K562 (cell line): Measurements from ENCODE around the gene ILF2. TPM values are rescaled to one million over a fixed set of nuclear protein-coding genes. Genes with fewer than 3 reads are reported as not detected.

Source experiments
- ATAC-seq: fragments of 200-7000 bp; cut with Tn5 transposase; 3 replicates; pipeline ENCODE4 v1.9.1; 2020; ENCODE audit warnings: moderate library complexity
- BruUV-seq: library from RNA; stranded (reverse); fragments of 400-500 nt; replicated peaks from 2 replicates; lab custom pipeline; 2021; lab: Mats Ljungman, UMichigan
- CTCF ChIA-PET: fragments of 300-600 bp; formaldehyde crosslinking; extraction: SDS; loops from one replicate; lab custom pipeline; 2021; ENCODE audit warnings: low intra/inter-chr PET ratio; lab: Yijun Ruan, JAX
- POLR2A ChIA-PET: fragments of 300-600, 350-650 bp; sonication (Branson Sonifier 250); formaldehyde crosslinking; extraction: SDS; loops from one replicate; lab custom pipeline; 2021; ENCODE audit warnings: antibody characterized with exemption, inconsistent platforms; lab: Yijun Ruan, JAX
- DNase-seq, 4 experiments: peaks; one replicate each; pipeline versions ENCODE4 v3.0.0 to v3.0.0-alpha.2; 2011 to 2018; ENCODE audit warnings: low spot score in 3 of 4, mixed read lengths in 3 of 4; ENCODE audit errors: extremely low read depth in 1 of 4
- FAIRE-seq: peaks from 2 replicates; lab custom pipeline; 2011; peaks lifted over from hg19 to GRCh38; lab: Jason Lieb, UNC
- H2AFZ ChIP-seq: 2 replicates; pipeline ENCODE4 v1.6.0; 2011; ENCODE audit warnings: low read depth, low read length, control low read depth, inconsistent platforms
- H3K27ac ChIP-seq: fragments of 200-600 bp; 3 replicates; pipeline ENCODE4 v1.8.0; 2011; ENCODE audit warnings: low read depth, mild to moderate bottlenecking, control low read depth, inconsistent platforms, low read length, moderate library complexity, mixed read lengths; ENCODE audit errors: extremely low read depth
- H3K27me3 ChIP-seq, 2 experiments: fragments of 300-600 bp in 1 of 2; 2 replicates in 1 of 2; 3 replicates in 1 of 2; pipeline versions ENCODE4 v1.6.0 to v1.8.0; 2011; ENCODE audit warnings: inconsistent platforms in 2 of 2, low read length in 2 of 2, mild to moderate bottlenecking in 1 of 2, mixed read lengths in 1 of 2, moderate library complexity in 1 of 2; ENCODE audit not compliant: control insufficient read depth in 2 of 2, insufficient read depth in 2 of 2
- H3K36me3 ChIP-seq: fragments of 300-600 bp; 3 replicates; pipeline ENCODE4 v1.8.0; 2011; ENCODE audit warnings: mild to moderate bottlenecking, low read length, inconsistent platforms; ENCODE audit not compliant: control insufficient read depth, insufficient read depth
- H3K4me1 ChIP-seq, 2 experiments: fragments of 200-600 bp in 1 of 2; replicated peaks in 1 of 2; 2 replicates in 1 of 2; 3 replicates in 1 of 2; pipeline versions ENCODE4 v1.5.1 to v1.8.0; 2011; ENCODE audit warnings: inconsistent platforms in 2 of 2, low read length in 2 of 2, mild to moderate bottlenecking in 1 of 2, mixed read lengths in 1 of 2, moderate library complexity in 1 of 2; ENCODE audit not compliant: control insufficient read depth in 2 of 2, insufficient read depth in 2 of 2
- H3K4me2 ChIP-seq: 2 replicates; pipeline ENCODE4 v1.6.1; 2011; ENCODE audit warnings: low read length, control low read depth, inconsistent platforms, mixed read lengths; ENCODE audit not compliant: insufficient read depth
- H3K4me3 ChIP-seq: fragments of 200-600 bp; sonication (generic), shearing (Covaris generic); 2 replicates; pipeline ENCODE4 v1.5.1; 2016; ENCODE audit warnings: control low read depth, inconsistent platforms
- H3K79me2 ChIP-seq: fragments of 200-600 bp; 3 replicates; pipeline ENCODE4 v1.8.0; 2011; ENCODE audit warnings: low read length, inconsistent platforms; ENCODE audit not compliant: control insufficient read depth, insufficient read depth
- H3K9ac ChIP-seq, 2 experiments: 2 replicates each; pipeline versions ENCODE4 v1.6.0 to v1.6.1; 2011; ENCODE audit warnings: low read depth in 2 of 2, low read length in 2 of 2, control low read depth in 1 of 2, inconsistent platforms in 1 of 2, mild to moderate bottlenecking in 1 of 2, mixed read lengths in 1 of 2; ENCODE audit not compliant: insufficient read depth in 1 of 2
- H3K9me1 ChIP-seq: one replicate; pipeline ENCODE4 v1.6.0; 2011; ENCODE audit warnings: inconsistent platforms, mild to moderate bottlenecking, low read length, moderate library complexity; ENCODE audit not compliant: control insufficient read depth, insufficient read depth
- H3K9me3 ChIP-seq: replicated peaks from 2 replicates; pipeline ENCODE4 v1.5.1; 2011; ENCODE audit warnings: low read depth, low read length, inconsistent platforms; ENCODE audit not compliant: control insufficient read depth, insufficient read depth
- H4K20me1 ChIP-seq: replicated peaks from 2 replicates; pipeline ENCODE4 v1.6.1; 2011; ENCODE audit warnings: low read length, inconsistent platforms, mixed read lengths; ENCODE audit not compliant: control insufficient read depth, insufficient read depth
- BRF2 ChIP-seq: IDR thresholded peaks from 3 replicates; pipeline ENCODE4 v1.6.1; 2011; ENCODE audit warnings: borderline replicate concordance, mild to moderate bottlenecking; ENCODE audit not compliant: insufficient read length, insufficient read depth
- CXXC5 ChIP-seq: fragments of 250-450 bp; sonication (Bioruptor Pico); IDR thresholded peaks from 2 replicates; pipeline ENCODE4 v1.8.0; 2022; ENCODE audit warnings: inconsistent platforms, mild to moderate bottlenecking, moderate library complexity
- HDAC3 ChIP-seq: fragments of 450-650 bp; IDR thresholded peaks from 2 replicates; pipeline ENCODE4 v1.6.1; 2018; ENCODE audit warnings: borderline replicate concordance, mild to moderate bottlenecking, moderate library complexity; ENCODE audit not compliant: partially characterized antibody
- POU5F1 ChIP-seq: fragments of 150-350 bp; IDR thresholded peaks from 2 replicates; pipeline ENCODE4 v1.6.1; 2014; ENCODE audit warnings: borderline replicate concordance, low read length, low read depth, mild to moderate bottlenecking; ENCODE audit not compliant: partially characterized antibody
- RBM34 ChIP-seq: fragments of 200-400 bp; formaldehyde crosslinking; IDR thresholded peaks from 2 replicates; pipeline ENCODE4 v1.6.1; 2018; ENCODE audit warnings: low read length, borderline replicate concordance; ENCODE audit not compliant: insufficient read depth
- SAFB2 ChIP-seq: fragments of 200-400 bp; formaldehyde crosslinking; IDR thresholded peaks from 2 replicates; pipeline ENCODE4 v1.6.1; 2018; ENCODE audit warnings: borderline replicate concordance, low read length, low read depth, moderate library complexity; ENCODE audit not compliant: severe bottlenecking
- ZC3H4 ChIP-seq: sonication (generic); formaldehyde crosslinking; IDR thresholded peaks from 2 replicates; pipeline ENCODE4 v1.9.0; 2021; ENCODE audit warnings: missing genetic modification reagents, borderline replicate concordance
- ZNF121 ChIP-seq: sonication (generic); formaldehyde crosslinking; conservative IDR thresholded peaks from 2 replicates; pipeline ENCODE4 v1.8.0; 2022; ENCODE audit warnings: missing genetic modification reagents
- ZNF57 ChIP-seq: fragments of 450-650 bp; formaldehyde crosslinking; IDR thresholded peaks from 2 replicates; pipeline ENCODE4 v1.4.0; 2020; ENCODE audit warnings: mild to moderate bottlenecking, moderate library complexity
- ZNF76 ChIP-seq: fragments of 250-450 bp; sonication (Bioruptor Pico); IDR thresholded peaks from 2 replicates; pipeline ENCODE4 v1.4.0; 2020; ENCODE audit warnings: mild to moderate bottlenecking, moderate library complexity, borderline replicate concordance
- WGBS: fragments of 100-300 bp; shearing (Covaris generic); methylation state at CpG from one replicate; pipeline ENCODE4 v1.1.6; 2016; ENCODE audit warnings: low coverage, mixed read lengths; ENCODE audit not compliant: insufficient coverage; ENCODE audit errors: missing lambda C conversion rate; 5-methylcytosine and 5-hydroxymethylcytosine counted together
- in situ Hi-C: fragments of 300-500 bp; cut with MboI; formaldehyde crosslinking; loops from 4 replicates; pipeline ENCODE4 v1.15.0; 2018; ENCODE audit warnings: inconsistent platforms, mixed read lengths
- intact Hi-C: fragments of 100-400 bp; cut with micrococcal nuclease; formaldehyde crosslinking; loops from 2 replicates; pipeline ENCODE4 v1.14.2; 2022
- polyA plus RNA-seq, 8 experiments: library from polyadenylated mRNA; depleted of rRNA in 4 of 8; stranded (reverse) in 5 of 8; unstranded in 3 of 8; fragments of >200 nt; fragmentation: Nextera tagmentation in 2 of 8; fragmentation: Illumina TruSeq in 1 of 8; extraction: Ambion mirVana in 2 of 8; extraction: Trizol in 1 of 8; gene quantifications; 2 replicates each; pipeline versions ENCODE4 v1.2.1 to v1.2.3, GENCODE V29; 2011 to 2014; ENCODE audit warnings: inconsistent platforms in 1 of 8, missing spikeins in 1 of 8
- total RNA-seq, 7 experiments: library from RNA; depleted of rRNA in 6 of 7; stranded (reverse); fragments of >200 nt in 6 of 7; fragmentation: Illumina TruSeq in 2 of 7; extraction: Trizol in 2 of 7; gene quantifications; 2 replicates each; pipeline versions ENCODE4 v1.2.1 to v1.2.3, GENCODE V29; 2011 to 2021; ENCODE audit warnings: low replicate concordance in 1 of 7

The ILF2 gene
- total and polyA plus RNA-seq, 9 of the 15 experiments (the other 6 are each of a cell fraction or from before 2014, with no cell fraction given): 282 to 726 (median 474) TPM

GRCh38 chr1:153615406-153615805 lies 55.4 kb downstream of the ILF2 start:
- Histone ChIP-seq H3K4me1 (peaks cover 18 to 36% of the 10 kb centered on the region in 2 experiments), H3K4me3 (no peak overlapping the region), H3K4me2 (no peak overlapping the region), H3K36me3 (no peaks in the 10 kb centered on the region), H3K9ac (peak overlapping the region in 1 of 2 experiments; percentile 48; a peak in 1 of 4 replicates), H3K79me2 (no peaks in the 10 kb centered on the region), H4K20me1 (no peaks in the 10 kb centered on the region), H3K9me1 (no peaks in the 10 kb centered on the region), H3K27ac (no peak overlapping the region), H3K27me3 (no peaks in the 10 kb centered on the region), H2AFZ (no peak overlapping the region), H3K9me3 (no peaks in the 10 kb centered on the region)
- FAIRE-seq (no peak), ATAC-seq (no peak), DNase-seq (no peak)
- no peak for TF ChIP-seq RBM34
- TF ChIP-seq POU5F1: no peak
- no peak for TF ChIP-seq ZNF76 (CRISPR knock-in tag)
- TF ChIP-seq CXXC5 (CRISPR knock-in tag): no peak
- no peak for TF ChIP-seq HDAC3
- TF ChIP-seq ZNF57 (CRISPR knock-in tag): no peak
- no peak for TF ChIP-seq ZC3H4 (CRISPR knock-in tag)
- no peak for TF ChIP-seq BRF2
- TF ChIP-seq ZNF121: no peak
- no peak for TF ChIP-seq SAFB2
- CTCF ChIA-PET: no interaction called here
- intact Hi-C loops: no loop called here
- WGBS: 48% methylated on average over 2 of the region's 2 CpGs
- in situ Hi-C loops: no loop called here
- BruUV-seq: no TSS peak
- POLR2A ChIA-PET: interaction anchor here (0.6 to 6.8 kb wide), 7 partner anchors 9 to 258 kb away, joined by 3 to 70 read pairs (median 5); partner anchors contain the start of genes S100A1 and S100A13
